ENCODE measurements around the gene FAM107A.

Gene FAM107A

GRCh38 chr3:58532794-58533220, 44.4 kb downstream of the FAM107A start:
- Histone ChIP-seq H3K4me2 (ENCODE audit: low read length) (peak overlapping the region; percentile 8; the same call in 1 of the 2 replicates), H3K27ac (ENCODE audit: low read length) (no peak overlapping the region)

DNA sequence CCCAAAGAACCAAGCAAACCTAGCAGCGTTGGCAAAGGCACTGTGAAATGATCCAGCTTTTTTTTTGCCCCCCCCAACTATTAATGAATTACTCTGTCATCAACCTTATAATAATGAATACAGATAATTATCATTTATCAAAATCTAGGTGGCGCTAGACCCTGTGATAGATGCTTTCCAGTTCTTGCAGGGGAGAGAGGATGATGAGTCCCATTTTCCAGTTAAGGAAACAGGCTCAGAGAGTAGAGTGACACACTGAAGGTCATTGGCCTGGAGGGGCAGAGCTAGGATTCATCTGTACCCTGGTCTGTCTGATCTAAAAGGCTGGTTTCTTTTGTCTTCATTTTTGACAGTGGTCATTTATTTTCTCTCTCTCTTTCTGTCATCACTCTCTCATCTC, 45.2 kb downstream of the FAM107A start:
- Histone ChIP-seq H3K4me3 (ENCODE audit: low read length) (no peak overlapping the region), H3K4me2 (ENCODE audit: low read length) (no peak overlapping the region), H2AFZ (ENCODE audit: low read depth, low read length) (no peak overlapping the region), H3K27me3 (ENCODE audit: low read depth, low read length) (no peaks in the 10 kb centered on the region), H3K79me2 (ENCODE audit: low read length) (no peaks in the 10 kb centered on the region), H3K36me3 (replicated peaks; ENCODE audit: low read depth, low read length) (no peaks in the 10 kb centered on the region), H3K9ac (ENCODE audit: low read length) (no peak overlapping the region), H4K20me1 (ENCODE audit: insufficient read depth, low read length) (no peaks in the 10 kb centered on the region), H3K4me1 (ENCODE audit: low read length) (peaks cover 6% of the 10 kb centered on the region), H3K9me3 (ENCODE audit: insufficient read depth, low read length) (no peaks in the 10 kb centered on the region), H3K27ac (ENCODE audit: low read length) (no peak overlapping the region)
- TF ChIP-seq, protein P1, sequence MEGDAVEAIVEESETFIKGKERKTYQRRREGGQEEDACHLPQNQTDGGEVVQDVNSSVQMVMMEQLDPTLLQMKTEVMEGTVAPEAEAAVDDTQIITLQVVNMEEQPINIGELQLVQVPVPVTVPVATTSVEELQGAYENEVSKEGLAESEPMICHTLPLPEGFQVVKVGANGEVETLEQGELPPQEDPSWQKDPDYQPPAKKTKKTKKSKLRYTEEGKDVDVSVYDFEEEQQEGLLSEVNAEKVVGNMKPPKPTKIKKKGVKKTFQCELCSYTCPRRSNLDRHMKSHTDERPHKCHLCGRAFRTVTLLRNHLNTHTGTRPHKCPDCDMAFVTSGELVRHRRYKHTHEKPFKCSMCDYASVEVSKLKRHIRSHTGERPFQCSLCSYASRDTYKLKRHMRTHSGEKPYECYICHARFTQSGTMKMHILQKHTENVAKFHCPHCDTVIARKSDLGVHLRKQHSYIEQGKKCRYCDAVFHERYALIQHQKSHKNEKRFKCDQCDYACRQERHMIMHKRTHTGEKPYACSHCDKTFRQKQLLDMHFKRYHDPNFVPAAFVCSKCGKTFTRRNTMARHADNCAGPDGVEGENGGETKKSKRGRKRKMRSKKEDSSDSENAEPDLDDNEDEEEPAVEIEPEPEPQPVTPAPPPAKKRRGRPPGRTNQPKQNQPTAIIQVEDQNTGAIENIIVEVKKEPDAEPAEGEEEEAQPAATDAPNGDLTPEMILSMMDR (IDR thresholded peaks at IDR 0.05; ENCODE audit: low read depth, low read length): peak; percentile 31
- TF ChIP-seq EZH2phosphoT487 (IDR thresholded peaks at IDR 0.05; ENCODE audit: low read depth): no peak

More at GRCh38 chr3:58532794-58533220, 44.4 kb downstream of the FAM107A start:
- Histone ChIP-seq H3K9ac (ENCODE audit: low read length) (peak overlapping the region; percentile 7; the same call in 1 of the 2 replicates), H3K79me2 (ENCODE audit: low read length) (no peaks in the 10 kb centered on the region), H3K9me3 (ENCODE audit: insufficient read depth, low read length) (no peaks in the 10 kb centered on the region), H2AFZ (ENCODE audit: low read depth, low read length) (peak overlapping the region; percentile 67; the same call in 1 of the 2 replicates), H4K20me1 (ENCODE audit: insufficient read depth, low read length) (no peaks in the 10 kb centered on the region), H3K36me3 (replicated peaks; ENCODE audit: low read depth, low read length) (no peaks in the 10 kb centered on the region), H3K4me3 (ENCODE audit: low read length) (no peak overlapping the region), H3K27me3 (ENCODE audit: low read depth, low read length) (no peaks in the 10 kb centered on the region), H3K4me1 (ENCODE audit: low read length) (peaks cover 6% of the 10 kb centered on the region)
- TF ChIP-seq EZH2phosphoT487 (IDR thresholded peaks at IDR 0.05; ENCODE audit: low read depth): no peak
- TF ChIP-seq, protein P1 (IDR thresholded peaks at IDR 0.05; ENCODE audit: low read depth, low read length): peak; percentile 97

- Histone ChIP-seq H3K4me2 (ENCODE audit: low read length) (no peak overlapping the region), H3K4me3 (ENCODE audit: low read length) (no peak overlapping the region), H3K27me3 (ENCODE audit: low read depth, low read length) (no peaks in the 10 kb centered on the region), H3K27ac (ENCODE audit: low read length) (no peak overlapping the region), H3K79me2 (ENCODE audit: low read length) (no peaks in the 10 kb centered on the region), H4K20me1 (ENCODE audit: insufficient read depth, low read length) (no peaks in the 10 kb centered on the region), H3K36me3 (replicated peaks; ENCODE audit: low read depth, low read length) (no peaks in the 10 kb centered on the region), H3K4me1 (ENCODE audit: low read length) (peaks cover 6% of the 10 kb centered on the region), H2AFZ (ENCODE audit: low read depth, low read length) (no peak overlapping the region), H3K9ac (ENCODE audit: low read length) (no peak overlapping the region), H3K9me3 (ENCODE audit: insufficient read depth, low read length) (no peaks in the 10 kb centered on the region)
- TF ChIP-seq EZH2phosphoT487 (IDR thresholded peaks at IDR 0.05; ENCODE audit: low read depth): no peak
- TF ChIP-seq, protein P1 (IDR thresholded peaks at IDR 0.05; ENCODE audit: low read depth, low read length): no peak
Measured at GRCh38 chr3:58531555-58531954, 45.6 kb downstream of the FAM107A start.

DNA sequence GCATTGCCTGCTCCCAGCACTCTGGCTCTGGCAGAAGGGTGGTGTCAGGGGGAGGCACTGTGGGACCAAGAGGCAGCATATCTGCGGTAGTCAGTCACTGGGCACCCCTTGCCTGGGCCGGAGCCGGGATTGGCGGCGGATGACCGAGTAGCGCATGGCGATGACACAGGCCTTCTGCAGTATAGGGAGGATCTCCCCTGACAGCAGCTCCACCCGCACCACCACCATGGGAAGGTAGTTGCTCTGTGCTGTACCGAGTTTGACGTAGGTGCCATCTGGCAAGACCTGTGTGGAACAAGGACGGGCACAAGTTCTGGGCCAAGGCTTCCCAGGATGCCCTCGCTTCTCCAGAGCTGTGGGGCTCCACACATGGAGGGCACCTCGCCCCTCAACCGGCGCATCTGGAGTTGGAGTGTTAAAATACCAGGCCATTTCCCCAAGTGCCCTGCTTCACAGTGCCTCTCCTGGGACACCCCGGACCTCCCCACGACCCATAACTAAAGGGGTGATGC, 46.8 kb downstream of the FAM107A start:
- no peak overlapping the region for H3K4me2 ChIP-seq (ENCODE audit: low read length)

More for the DNA sequence above, 46.8 kb downstream of the FAM107A start:
- Histone ChIP-seq H3K4me3 (ENCODE audit: low read length) (no peak overlapping the region), H3K9me3 (ENCODE audit: insufficient read depth, low read length) (no peaks in the 10 kb centered on the region), H3K27ac (ENCODE audit: low read length) (no peak overlapping the region), H3K27me3 (ENCODE audit: low read depth, low read length) (no peaks in the 10 kb centered on the region), H2AFZ (ENCODE audit: low read depth, low read length) (no peak overlapping the region), H3K79me2 (ENCODE audit: low read length) (no peaks in the 10 kb centered on the region), H3K4me1 (ENCODE audit: low read length) (peaks cover 6% of the 10 kb centered on the region), H3K9ac (ENCODE audit: low read length) (no peak overlapping the region), H4K20me1 (ENCODE audit: insufficient read depth, low read length) (no peaks in the 10 kb centered on the region), H3K36me3 (replicated peaks; ENCODE audit: low read depth, low read length) (no peaks in the 10 kb centered on the region)
- TF ChIP-seq, protein P1 (IDR thresholded peaks at IDR 0.05; ENCODE audit: low read depth, low read length): no peak
- TF ChIP-seq EZH2phosphoT487 (IDR thresholded peaks at IDR 0.05; ENCODE audit: low read depth): no peak

Measured in OCI-LY3 (cell line).